ENCODE measurements around the gene GRK5. TPM values are rescaled to one million over a fixed set of nuclear protein-coding genes. Genes with fewer than 3 reads are reported as not detected.
A peak's percentile ranks its signal among the peaks of the same experiment; 100 is the strongest.

Gene GRK5
- total RNA-seq, 1 experiment from 2014 or later: 4.8 TPM

GRCh38 chr10:119209035-119209735 is 1.8 kb downstream of the GRK5 start:
- Histone ChIP-seq H3K36me3 (ENCODE audit: low read depth) (no peaks in the 10 kb centered on the region), H3K4me3 (peak overlapping the region; percentile 86; the same call in 1 of the 2 replicates), H3K79me2 (ENCODE audit: low read depth) (no peaks in the 10 kb centered on the region), H4K20me1 (ENCODE audit: insufficient read depth) (no peaks in the 10 kb centered on the region), H3K4me2 (peak overlapping the region; percentile 97), H3K4me1 (replicated peaks; ENCODE audit: insufficient read depth) (peaks cover 20% of the 10 kb centered on the region), H3K9me2 (ENCODE audit: insufficient read depth) (no peaks in the 10 kb centered on the region), H3K9me3 (ENCODE audit: insufficient read depth, low read depth) (no peaks in the 10 kb centered on the region), H2AFZ (no peak overlapping the region), H3K27ac (no peak overlapping the region), H3F3A (ENCODE audit: insufficient read depth, low read depth) (peaks cover 3% of the 10 kb centered on the region; the same call in 1 of the 2 replicates), H3K27me3 (ENCODE audit: insufficient read depth, low read depth) (no peaks in the 10 kb centered on the region)
- BruUV-seq (replicated peaks): no TSS peak
- CTCF ChIA-PET: interaction anchor here (0.6 to 1.3 kb wide), 6 partner anchors 25 to 283 kb away, joined by 3 to 14 read pairs (median 5); no protein-coding TSS in a partner anchor
- intact Hi-C loops (cut with micrococcal nuclease; ENCODE audit: unreplicated experiment): loop anchor here (1.0 to 10.0 kb wide), 6 partner anchors 43 to 646 kb away; partner anchors contain the start of gene BAG3
- peak in 1 of 2 experiments; percentile 9 for DNase-seq
- POLR2A ChIA-PET (ENCODE audit: unreplicated experiment): interaction anchor here (0.6 kb wide), 2 partner anchors 106 to 129 kb away, joined by 15 to 26 read pairs; partner anchors contain the start of gene EIF3A
- TF ChIP-seq CTCF (conservative IDR thresholded peaks at IDR 0.05) (peak; percentile 80), EZH2 (IDR thresholded peaks at IDR 0.05; ENCODE audit: low read depth) (no peak)

GRCh38 chr10:119209736-119210355 is 2.5 kb downstream of the GRK5 start:
- Histone ChIP-seq H3K4me1 (replicated peaks; ENCODE audit: insufficient read depth) (peaks cover 20% of the 10 kb centered on the region), H2AFZ (no peak overlapping the region), H3K36me3 (ENCODE audit: low read depth) (no peaks in the 10 kb centered on the region), H3K79me2 (ENCODE audit: low read depth) (no peaks in the 10 kb centered on the region), H3K9me2 (ENCODE audit: insufficient read depth) (no peaks in the 10 kb centered on the region), H3K9me3 (ENCODE audit: insufficient read depth, low read depth) (no peaks in the 10 kb centered on the region), H3K4me2 (peak overlapping the region; percentile 57), H3K27me3 (ENCODE audit: insufficient read depth, low read depth) (no peaks in the 10 kb centered on the region), H4K20me1 (ENCODE audit: insufficient read depth) (no peaks in the 10 kb centered on the region), H3K27ac (no peak overlapping the region), H3F3A (ENCODE audit: insufficient read depth, low read depth) (no peaks in the 10 kb centered on the region; the same call in 1 of the 2 replicates), H3K4me3 (no peak overlapping the region)
- no peak for DNase-seq
- intact Hi-C loops (cut with micrococcal nuclease; ENCODE audit: unreplicated experiment): loop anchor here (1.0 to 10.0 kb wide), 6 partner anchors 42 to 645 kb away; partner anchors contain the start of gene BAG3
- ChIA-PET POLR2A (ENCODE audit: unreplicated experiment) (no interaction called here), CTCF (interaction anchor here (0.7 to 1.3 kb wide), 3 partner anchors 24 to 450 kb away, joined by 3 to 14 read pairs (median 4); no protein-coding TSS in a partner anchor)
- TF ChIP-seq EZH2 (IDR thresholded peaks at IDR 0.05; ENCODE audit: low read depth) (no peak), CTCF (conservative IDR thresholded peaks at IDR 0.05) (peak; percentile 31; the same call in 1 of the 2 replicates)
- BruUV-seq (replicated peaks): no TSS peak

- ChIA-PET CTCF (no interaction called here), POLR2A (ENCODE audit: unreplicated experiment) (no interaction called here)
- no TSS peak for BruUV-seq (replicated peaks)
- intact Hi-C loops (cut with micrococcal nuclease; ENCODE audit: unreplicated experiment): no loop called here
- H2AFZ ChIP-seq: no peak overlapping the region
- DNase-seq: no peak
- H3K4me2 ChIP-seq: no peak overlapping the region
- H3K36me3 ChIP-seq (ENCODE audit: low read depth): no peaks in the 10 kb centered on the region
- H3K79me2 ChIP-seq (ENCODE audit: low read depth): no peaks in the 10 kb centered on the region
- no peaks in the 10 kb centered on the region for H4K20me1 ChIP-seq (ENCODE audit: insufficient read depth)
- H3K4me3 ChIP-seq: no peak overlapping the region
- H3K4me1 ChIP-seq (replicated peaks; ENCODE audit: insufficient read depth): peaks cover 20% of the 10 kb centered on the region
- H3K9me2 ChIP-seq (ENCODE audit: insufficient read depth): no peaks in the 10 kb centered on the region
- H3F3A ChIP-seq (ENCODE audit: insufficient read depth, low read depth): no peaks in the 10 kb centered on the region; the same call in 1 of the 2 replicates
- H3K27ac ChIP-seq: no peak overlapping the region
- no peaks in the 10 kb centered on the region for H3K27me3 ChIP-seq (ENCODE audit: insufficient read depth, low read depth)
- no peak for TF ChIP-seq CTCF (conservative IDR thresholded peaks at IDR 0.05)
- no peak for TF ChIP-seq EZH2 (IDR thresholded peaks at IDR 0.05; ENCODE audit: low read depth)
- H3K9me3 ChIP-seq (ENCODE audit: insufficient read depth, low read depth): no peaks in the 10 kb centered on the region
Measured at GRCh38 chr10:119210633-119211032, 3.3 kb downstream of the GRK5 start.

Data from PC-9 (cell line).